ENCODE measurements around the gene TMEM92. TPM values are rescaled to one million over a fixed set of nuclear protein-coding genes. Genes with fewer than 3 reads are reported as not detected.
"Not testable (repeated sequence)": the region's sequence is repeated elsewhere in the genome, so short reads cannot be mapped to it uniquely, and the experiment has no call there.

TMEM92 gene
- total and polyA plus RNA-seq, 4 donors = 0.05 to 17.9 (median 4.0) TPM

DNA sequence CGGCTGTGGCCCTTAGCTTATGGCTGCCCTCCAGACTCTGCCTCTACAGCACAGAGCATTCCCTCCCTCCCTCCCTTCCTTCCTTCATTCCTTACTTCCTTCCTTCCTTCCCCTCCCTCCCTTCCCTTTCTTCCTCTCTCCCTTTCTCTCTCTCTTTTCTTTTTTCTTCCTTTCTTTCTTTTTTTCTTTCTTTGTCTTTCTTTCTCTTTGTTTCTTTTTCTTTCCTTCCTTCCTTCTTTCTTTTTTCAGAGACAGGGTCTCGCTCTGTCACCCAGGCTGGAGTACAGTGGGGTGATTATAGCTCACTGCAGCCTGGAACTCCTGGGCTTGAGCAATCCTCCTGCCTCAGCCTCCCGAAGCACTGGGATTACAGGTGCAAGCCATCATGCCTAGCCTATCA, 11.7 kb downstream of the TMEM92 start (continued):
- TF ChIP-seq, protein P1, sequence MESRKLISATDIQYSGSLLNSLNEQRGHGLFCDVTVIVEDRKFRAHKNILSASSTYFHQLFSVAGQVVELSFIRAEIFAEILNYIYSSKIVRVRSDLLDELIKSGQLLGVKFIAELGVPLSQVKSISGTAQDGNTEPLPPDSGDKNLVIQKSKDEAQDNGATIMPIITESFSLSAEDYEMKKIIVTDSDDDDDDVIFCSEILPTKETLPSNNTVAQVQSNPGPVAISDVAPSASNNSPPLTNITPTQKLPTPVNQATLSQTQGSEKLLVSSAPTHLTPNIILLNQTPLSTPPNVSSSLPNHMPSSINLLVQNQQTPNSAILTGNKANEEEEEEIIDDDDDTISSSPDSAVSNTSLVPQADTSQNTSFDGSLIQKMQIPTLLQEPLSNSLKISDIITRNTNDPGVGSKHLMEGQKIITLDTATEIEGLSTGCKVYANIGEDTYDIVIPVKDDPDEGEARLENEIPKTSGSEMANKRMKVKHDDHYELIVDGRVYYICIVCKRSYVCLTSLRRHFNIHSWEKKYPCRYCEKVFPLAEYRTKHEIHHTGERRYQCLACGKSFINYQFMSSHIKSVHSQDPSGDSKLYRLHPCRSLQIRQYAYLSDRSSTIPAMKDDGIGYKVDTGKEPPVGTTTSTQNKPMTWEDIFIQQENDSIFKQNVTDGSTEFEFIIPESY (IDR thresholded peaks at IDR 0.05) = no peak
- TF ChIP-seq RAD21 (IDR thresholded peaks at IDR 0.05) = no peak
- no peak for TF ChIP-seq EGR1 (IDR thresholded peaks at IDR 0.05; ENCODE audit: low read depth in 2 of 2)
- no peak for TF ChIP-seq FOXA1 (IDR thresholded peaks at IDR 0.05)
- TF ChIP-seq NR2F2 (IDR thresholded peaks at IDR 0.05) = no peak

DNA sequence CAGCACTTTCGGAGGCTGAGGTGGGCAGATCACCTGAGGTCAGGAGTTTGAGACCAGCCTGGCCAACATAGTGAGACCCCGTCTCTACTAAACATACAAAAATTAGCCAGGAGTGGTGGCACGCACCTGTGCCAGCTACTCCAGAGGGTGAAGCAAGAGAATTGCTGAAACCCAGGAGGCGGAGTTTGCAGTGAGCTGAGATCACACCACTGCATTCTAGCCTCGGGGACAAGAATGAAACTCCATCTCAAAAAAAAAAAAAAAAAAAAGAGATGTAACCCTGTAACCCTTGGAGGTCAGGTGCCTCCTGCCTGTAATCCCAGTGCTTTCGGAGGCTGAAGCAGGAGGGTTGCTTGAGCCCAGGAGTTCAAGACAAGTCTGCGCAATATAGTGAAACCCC, 13.0 kb downstream of the TMEM92 start:
- H3K4me1 ChIP-seq (ENCODE audit: control insufficient read depth in 4 of 4, insufficient read depth in 4 of 4, low read length in 3 of 4); H3K27ac ChIP-seq (ENCODE audit: low read depth in 1 of 2, low read length in 2 of 2); H3K27me3 ChIP-seq (ENCODE audit: control insufficient read depth in 4 of 4, insufficient read depth in 4 of 4, low read length in 3 of 4); DNase-seq (ENCODE audit: low spot score); H3K4me3 ChIP-seq (ENCODE audit: low read depth in 1 of 3, low read length in 3 of 3); H3K9ac ChIP-seq (ENCODE audit: low read depth in 1 of 2, low read length in 2 of 2); H3K9me3 ChIP-seq (ENCODE audit: control insufficient read depth in 4 of 4, low read length in 3 of 4); H3K36me3 ChIP-seq (ENCODE audit: control insufficient read depth in 4 of 4, insufficient read depth in 3 of 4, low read depth in 1 of 4, low read length in 3 of 4): not testable (repeated sequence)
- peak in 1 of 2 donors; percentile 25 for TF ChIP-seq HNF4A (conservative IDR thresholded peaks at IDR 0.05)
- WGBS = 78% methylated on average over 7 of the region's 7 CpGs

DNA sequence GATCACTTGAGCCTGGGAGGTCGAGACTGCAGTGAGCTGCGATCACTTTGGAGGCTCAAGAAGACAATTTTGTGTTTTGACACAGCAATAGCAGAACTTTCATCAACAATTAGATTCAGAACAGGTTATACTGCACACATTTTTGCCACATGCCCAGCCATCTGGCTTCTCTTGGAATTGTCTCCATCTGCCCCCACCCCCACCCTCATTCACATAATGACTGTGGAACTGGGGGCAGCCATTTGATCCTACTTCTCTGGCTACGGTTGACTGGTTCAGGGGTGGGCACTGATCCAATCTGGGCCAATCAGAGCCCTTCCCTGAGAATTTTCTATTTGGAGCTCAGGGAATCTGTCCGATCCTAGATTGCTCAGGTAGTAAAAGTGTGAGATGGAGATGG, 14.0 kb downstream of the TMEM92 start:
- Histone ChIP-seq H3K36me3 (ENCODE audit: control insufficient read depth in 4 of 4, insufficient read depth in 3 of 4, low read depth in 1 of 4, low read length in 3 of 4) (no peaks in the 10 kb centered on the region), H3K27ac (ENCODE audit: low read depth in 1 of 2, low read length in 2 of 2) (no peak overlapping the region), H3K4me1 (ENCODE audit: control insufficient read depth in 4 of 4, insufficient read depth in 4 of 4, low read length in 3 of 4) (peaks cover 0 to 3% (median 0%) of the 10 kb centered on the region in 4 donors), H3K4me3 (ENCODE audit: low read depth in 1 of 3, low read length in 3 of 3) (no peak overlapping the region), H3K9ac (ENCODE audit: low read depth in 1 of 2, low read length in 2 of 2) (no peak overlapping the region), H3K27me3 (ENCODE audit: control insufficient read depth in 4 of 4, insufficient read depth in 4 of 4, low read length in 3 of 4) (no peaks in the 10 kb centered on the region), H3K9me3 (ENCODE audit: control insufficient read depth in 4 of 4, low read length in 3 of 4) (no peaks in the 10 kb centered on the region)
- 95% methylated on average over 4 of the region's 4 CpGs for WGBS
- no peak for TF ChIP-seq YY1 (IDR thresholded peaks at IDR 0.05)
- TF ChIP-seq, protein P2, sequence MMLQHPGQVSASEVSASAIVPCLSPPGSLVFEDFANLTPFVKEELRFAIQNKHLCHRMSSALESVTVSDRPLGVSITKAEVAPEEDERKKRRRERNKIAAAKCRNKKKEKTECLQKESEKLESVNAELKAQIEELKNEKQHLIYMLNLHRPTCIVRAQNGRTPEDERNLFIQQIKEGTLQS (IDR thresholded peaks at IDR 0.05) = no peak
- TF ChIP-seq, protein P1 (IDR thresholded peaks at IDR 0.05) = no peak
- TF ChIP-seq HNF4A (conservative IDR thresholded peaks at IDR 0.05) = no peak
- no peak for TF ChIP-seq TAF1 (conservative IDR thresholded peaks at IDR 0.05)
- DNase-seq (ENCODE audit: low spot score) = no peak

DNA sequence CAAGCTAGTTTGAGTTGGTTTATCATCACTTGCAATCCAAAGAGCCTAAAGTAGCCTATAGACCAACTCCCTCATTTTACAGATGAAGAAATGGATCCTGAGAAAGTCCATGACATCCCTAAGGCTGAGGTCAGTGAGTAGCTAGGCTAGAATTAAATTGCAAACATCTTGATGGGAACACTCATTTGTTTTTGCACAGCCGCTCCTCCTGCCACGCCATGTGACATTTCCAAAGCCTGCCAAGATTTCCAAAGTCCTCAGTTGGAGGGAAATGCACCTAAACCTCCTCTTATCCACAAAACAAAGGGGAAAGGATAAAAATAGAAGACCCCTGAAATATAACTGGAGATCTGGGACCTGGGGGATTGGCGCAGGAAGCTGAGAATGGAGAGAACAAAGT, 15.0 kb downstream of the TMEM92 start:
- no peaks in the 10 kb centered on the region for H3K4me1 ChIP-seq (ENCODE audit: control insufficient read depth in 4 of 4, insufficient read depth in 4 of 4, low read length in 3 of 4)
- H3K9ac ChIP-seq (ENCODE audit: low read depth in 1 of 2, low read length in 2 of 2) = peak overlapping the region in 1 of 2 donors; percentile 19
- no peaks in the 10 kb centered on the region for H3K9me3 ChIP-seq (ENCODE audit: control insufficient read depth in 4 of 4, low read length in 3 of 4)
- H3K36me3 ChIP-seq (ENCODE audit: control insufficient read depth in 4 of 4, insufficient read depth in 3 of 4, low read depth in 1 of 4, low read length in 3 of 4) = no peaks in the 10 kb centered on the region
- no peak overlapping the region for H3K27ac ChIP-seq (ENCODE audit: low read depth in 1 of 2, low read length in 2 of 2)
- no peak for DNase-seq (ENCODE audit: low spot score)
- no peak overlapping the region for H3K4me3 ChIP-seq (ENCODE audit: low read depth in 1 of 3, low read length in 3 of 3)
- WGBS = 88% methylated on average over 3 of the region's 3 CpGs
- H3K27me3 ChIP-seq (ENCODE audit: control insufficient read depth in 4 of 4, insufficient read depth in 4 of 4, low read length in 3 of 4) = no peaks in the 10 kb centered on the region
- TF ChIP-seq, protein P2 (IDR thresholded peaks at IDR 0.05) = no peak
- TF ChIP-seq, protein P3, sequence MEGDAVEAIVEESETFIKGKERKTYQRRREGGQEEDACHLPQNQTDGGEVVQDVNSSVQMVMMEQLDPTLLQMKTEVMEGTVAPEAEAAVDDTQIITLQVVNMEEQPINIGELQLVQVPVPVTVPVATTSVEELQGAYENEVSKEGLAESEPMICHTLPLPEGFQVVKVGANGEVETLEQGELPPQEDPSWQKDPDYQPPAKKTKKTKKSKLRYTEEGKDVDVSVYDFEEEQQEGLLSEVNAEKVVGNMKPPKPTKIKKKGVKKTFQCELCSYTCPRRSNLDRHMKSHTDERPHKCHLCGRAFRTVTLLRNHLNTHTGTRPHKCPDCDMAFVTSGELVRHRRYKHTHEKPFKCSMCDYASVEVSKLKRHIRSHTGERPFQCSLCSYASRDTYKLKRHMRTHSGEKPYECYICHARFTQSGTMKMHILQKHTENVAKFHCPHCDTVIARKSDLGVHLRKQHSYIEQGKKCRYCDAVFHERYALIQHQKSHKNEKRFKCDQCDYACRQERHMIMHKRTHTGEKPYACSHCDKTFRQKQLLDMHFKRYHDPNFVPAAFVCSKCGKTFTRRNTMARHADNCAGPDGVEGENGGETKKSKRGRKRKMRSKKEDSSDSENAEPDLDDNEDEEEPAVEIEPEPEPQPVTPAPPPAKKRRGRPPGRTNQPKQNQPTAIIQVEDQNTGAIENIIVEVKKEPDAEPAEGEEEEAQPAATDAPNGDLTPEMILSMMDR (IDR thresholded peaks at IDR 0.05; ENCODE audit: low read depth, low read length, missing input control) = no peak
- TF ChIP-seq TAF1 (conservative IDR thresholded peaks at IDR 0.05) (no peak), RAD21 (IDR thresholded peaks at IDR 0.05) (no peak), HNF4A (conservative IDR thresholded peaks at IDR 0.05) (no peak), HNF4G (IDR thresholded peaks at IDR 0.05) (no peak), EGR1 (IDR thresholded peaks at IDR 0.05; ENCODE audit: low read depth in 2 of 2) (no peak), SP1 (IDR thresholded peaks at IDR 0.05) (no peak), YY1 (IDR thresholded peaks at IDR 0.05) (no peak)
- TF ChIP-seq, protein P1 (IDR thresholded peaks at IDR 0.05) = no peak

Data from liver (tissue), 9 donors.